B cell (primary cell): ENCODE data around the gene TMEM120B. TPM values are rescaled to one million over a fixed set of nuclear protein-coding genes. Genes with fewer than 3 reads are reported as not detected.
A peak's percentile ranks its signal among the peaks of the same experiment; 100 is the strongest.

Experiments
- ATAC-seq: fragments of 200-7000 bp; cut with Tn5 transposase; one replicate; pipeline ENCODE4 v1.10.0; 2021; ENCODE audit warnings: low read depth, mild to moderate bottlenecking, moderate number of reproducible peaks, moderate library complexity
- CTCF ChIA-PET: fragments of 350-600 bp; sonication (Branson Sonifier 250); formaldehyde crosslinking; loops from one replicate; lab custom pipeline; 2021; ENCODE audit warnings: antibody characterized with exemption, inconsistent platforms; lab: Charles Lee
- POLR2A ChIA-PET: fragments of 350-600 bp; sonication (Branson Sonifier 250); formaldehyde crosslinking; loops from one replicate; lab custom pipeline; 2021; ENCODE audit warnings: antibody characterized with exemption; lab: Charles Lee
- DNase-seq: peaks from one replicate; pipeline ENCODE4 v3.0.0; 2013
- H2AFZ ChIP-seq: 2 replicates; pipeline ENCODE4 v1.6.1; 2012; ENCODE audit warnings: mild to moderate bottlenecking, low read depth, low read length; ENCODE audit not compliant: insufficient read depth, poor library complexity, severe bottlenecking
- H3K27ac ChIP-seq, 2 donors: 1 replicate in 1 of 2; 2 replicates in 1 of 2; pipeline ENCODE4 v1.5.1; 2012 to 2013; ENCODE audit warnings: low read length in 2 of 2, mild to moderate bottlenecking in 2 of 2, moderate library complexity in 1 of 2
- H3K27me3 ChIP-seq, 4 experiments: fragments of 200-600 bp in 1 of 4; sonication (generic) in 1 of 4; replicated peaks in 1 of 4; 1 replicate in 2 of 4; 2 replicates in 2 of 4; pipeline versions ENCODE4 v1.6.1 to v1.7.0; 2013 to 2016; ENCODE audit warnings: low read length in 3 of 4, mild to moderate bottlenecking in 2 of 4, mixed read lengths in 1 of 4, moderate library complexity in 1 of 4; ENCODE audit not compliant: insufficient read depth in 4 of 4, control insufficient read depth in 3 of 4; ENCODE audit errors: control extremely low read depth in 1 of 4
- H3K36me3 ChIP-seq, 2 experiments: replicated peaks in 1 of 2; 1 replicate in 1 of 2; 2 replicates in 1 of 2; pipeline versions ENCODE4 v1.6.1 to v1.7.1; 2013; ENCODE audit warnings: low read length in 1 of 2; ENCODE audit not compliant: insufficient read depth in 2 of 2, control insufficient read depth in 1 of 2; ENCODE audit errors: control extremely low read depth in 1 of 2, extremely low read depth in 1 of 2
- H3K4me1 ChIP-seq, 2 donors: fragments of 200-600 bp in 1 of 2; sonication (generic) in 1 of 2; 1 replicate in 1 of 2; 2 replicates in 1 of 2; pipeline versions ENCODE4 v1.5.1 to v1.6.1; 2013 to 2017; ENCODE audit warnings: low read length in 2 of 2; ENCODE audit not compliant: control insufficient read depth in 2 of 2, insufficient read depth in 2 of 2
- H3K4me2 ChIP-seq: replicated peaks from 2 replicates; pipeline ENCODE3; 2012; ENCODE audit warnings: mild to moderate bottlenecking, low read depth, low read length; ENCODE audit not compliant: poor library complexity, severe bottlenecking
- H3K4me3 ChIP-seq, 5 experiments: fragments of 200-600 bp in 1 of 5; sonication (generic) in 1 of 5; 1 replicate in 3 of 5; 2 replicates in 2 of 5; pipeline versions ENCODE4 v1.5.1 to v1.7.0; 2011 to 2016; ENCODE audit warnings: low read length in 4 of 5, mild to moderate bottlenecking in 4 of 5, low read depth in 2 of 5, control low read depth in 1 of 5, moderate library complexity in 1 of 5; ENCODE audit not compliant: insufficient read depth in 1 of 5; ENCODE audit errors: control extremely low read depth in 1 of 5, extremely low read depth in 1 of 5
- H3K79me2 ChIP-seq: fragments of 200-600 bp; sonication (generic); one replicate; pipeline ENCODE4 v1.6.0; 2016; ENCODE audit warnings: low read length; ENCODE audit not compliant: control insufficient read depth, insufficient read depth
- H3K9ac ChIP-seq: fragments of 200-600 bp; sonication (generic); 2 replicates; pipeline ENCODE4 v1.6.1; 2017; ENCODE audit warnings: mild to moderate bottlenecking, low read length, moderate library complexity
- H3K9me3 ChIP-seq, 3 donors: one replicate each; pipeline versions ENCODE4 v1.6.1 to v1.7.1; 2013; ENCODE audit warnings: low read length in 2 of 3; ENCODE audit not compliant: control insufficient read depth in 2 of 3, insufficient read depth in 1 of 3; ENCODE audit errors: control extremely low read depth in 1 of 3
- H4K20me1 ChIP-seq: 2 replicates; pipeline ENCODE4 v1.6.0; 2012; ENCODE audit warnings: mild to moderate bottlenecking, low read length; ENCODE audit not compliant: insufficient read depth, control insufficient read depth, poor library complexity, severe bottlenecking
- H3K27ac Mint-ChIP-seq: one replicate; pipeline ENCODE4 v1.8.0; 2021; ENCODE audit warnings: mixed read lengths
- H3K27me3 Mint-ChIP-seq: one replicate; pipeline ENCODE4 v1.8.0; 2021; ENCODE audit warnings: mixed read lengths
- H3K4me1 Mint-ChIP-seq: one replicate; pipeline ENCODE4 v1.8.0; 2021; ENCODE audit warnings: mixed read lengths
- H3K4me3 Mint-ChIP-seq: one replicate; pipeline ENCODE4 v1.8.0; 2021; ENCODE audit warnings: mixed read lengths
- H3K9me3 Mint-ChIP-seq: one replicate; pipeline ENCODE4 v1.8.0; 2022; ENCODE audit warnings: mixed read lengths; ENCODE audit not compliant: insufficient read depth
- EZH2 ChIP-seq: IDR thresholded peaks from 2 replicates; pipeline ENCODE4 v1.6.1; 2012; ENCODE audit warnings: borderline replicate concordance, low read depth, mild to moderate bottlenecking, moderate library complexity, low read length; ENCODE audit not compliant: insufficient read depth, poor library complexity, severe bottlenecking
- WGBS: methylation state at CpG from one replicate; pipeline ENCODE4 v1.1.5; 2013; ENCODE audit warnings: missing lambda C conversion rate; ENCODE audit not compliant: insufficient coverage; 5-methylcytosine and 5-hydroxymethylcytosine counted together
- intact Hi-C: fragments of 100-400 bp; cut with micrococcal nuclease; formaldehyde crosslinking; loops from one replicate; pipeline ENCODE4 v1.10.0; 2022
- polyA plus RNA-seq: library from polyadenylated mRNA; depleted of rRNA; stranded (reverse); fragments of >200 nt; gene quantifications from 2 replicates; pipeline ENCODE4 v1.2.3, GENCODE V29; 2012
- total RNA-seq, 2 donors: library from RNA; stranded (reverse); fragments of 120-200 nt in 1 of 2; gene quantifications; 1 replicate in 1 of 2; 2 replicates in 1 of 2; pipeline versions ENCODE4 v1.2.3 to v1.2.4, GENCODE V29; 2013 to 2022
- TF ChIP-seq, protein P1 (sequence below): fragments of 200-600 bp; IDR thresholded peaks from one replicate; pipeline ENCODE4 v1.8.0; 2022; ENCODE audit warnings: antibody characterized with exemption, mild to moderate bottlenecking

Gene TMEM120B
- total and polyA plus RNA-seq, 2 donors (not counting 1 experiment from before 2014, with no cell fraction given), result 9.2 to 9.7 TPM

DNA sequence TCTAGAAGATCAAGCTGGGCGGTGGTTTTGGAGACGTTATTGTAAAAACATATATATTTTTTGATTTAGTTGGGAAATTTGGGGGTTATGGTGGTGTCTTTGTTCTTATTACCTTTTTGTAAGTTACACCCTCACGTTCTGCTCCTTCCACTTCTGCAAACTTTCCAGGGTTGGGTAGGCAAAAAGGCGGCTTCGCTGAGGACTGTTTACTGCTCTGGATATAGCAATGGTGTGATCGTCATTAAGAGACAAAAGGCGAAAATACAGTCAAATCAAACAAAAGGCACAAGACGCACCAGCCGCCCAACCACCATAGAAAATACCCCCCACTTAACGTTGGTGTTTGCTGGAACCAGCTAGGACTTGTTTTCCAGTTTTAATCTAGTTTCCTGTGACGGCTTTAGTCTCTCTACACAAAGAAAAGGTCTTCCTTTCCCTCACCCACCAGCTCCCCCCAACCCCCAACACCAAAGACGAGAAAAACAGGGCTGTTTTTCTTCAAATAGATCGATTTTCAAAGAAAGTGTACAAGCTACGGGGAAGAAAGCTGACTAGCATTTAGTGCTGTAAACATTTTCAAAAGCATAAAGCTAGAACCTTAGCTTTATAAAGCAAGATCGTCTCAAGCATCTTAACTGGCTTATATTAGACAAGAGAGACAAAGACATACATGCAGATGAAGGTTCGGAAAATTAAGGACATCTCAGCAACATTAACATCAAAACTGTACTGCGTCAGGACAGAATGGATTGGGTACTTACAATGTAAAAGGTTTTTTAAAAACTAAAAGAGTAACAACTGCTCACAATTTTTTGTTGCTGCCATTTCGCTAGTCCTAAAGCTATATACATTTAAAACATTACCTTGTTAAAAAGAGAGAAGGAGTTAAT lies 89.3 kb downstream of the TMEM120B start:
- H3K27ac ChIP-seq, result peak overlapping the region; percentile 97
- Mint-ChIP-seq H3K4me3 (peak overlapping the region; percentile 90), H3K9me3 (no peaks in the 10 kb centered on the region), H3K27ac (peak overlapping the region; percentile 98), H3K4me1 (peaks cover 48% of the 10 kb centered on the region), H3K27me3 (no peaks in the 10 kb centered on the region)
- TF ChIP-seq, protein P1, sequence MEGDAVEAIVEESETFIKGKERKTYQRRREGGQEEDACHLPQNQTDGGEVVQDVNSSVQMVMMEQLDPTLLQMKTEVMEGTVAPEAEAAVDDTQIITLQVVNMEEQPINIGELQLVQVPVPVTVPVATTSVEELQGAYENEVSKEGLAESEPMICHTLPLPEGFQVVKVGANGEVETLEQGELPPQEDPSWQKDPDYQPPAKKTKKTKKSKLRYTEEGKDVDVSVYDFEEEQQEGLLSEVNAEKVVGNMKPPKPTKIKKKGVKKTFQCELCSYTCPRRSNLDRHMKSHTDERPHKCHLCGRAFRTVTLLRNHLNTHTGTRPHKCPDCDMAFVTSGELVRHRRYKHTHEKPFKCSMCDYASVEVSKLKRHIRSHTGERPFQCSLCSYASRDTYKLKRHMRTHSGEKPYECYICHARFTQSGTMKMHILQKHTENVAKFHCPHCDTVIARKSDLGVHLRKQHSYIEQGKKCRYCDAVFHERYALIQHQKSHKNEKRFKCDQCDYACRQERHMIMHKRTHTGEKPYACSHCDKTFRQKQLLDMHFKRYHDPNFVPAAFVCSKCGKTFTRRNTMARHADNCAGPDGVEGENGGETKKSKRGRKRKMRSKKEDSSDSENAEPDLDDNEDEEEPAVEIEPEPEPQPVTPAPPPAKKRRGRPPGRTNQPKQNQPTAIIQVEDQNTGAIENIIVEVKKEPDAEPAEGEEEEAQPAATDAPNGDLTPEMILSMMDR, result no peak
- TF ChIP-seq EZH2, result no peak
- intact Hi-C loops, result loop anchor here (2.0 to 10.0 kb wide), 3 partner anchors 211 to 703 kb away; partner anchors contain the start of gene ZCCHC8
- peaks cover 59% of the 10 kb centered on the region for H3K79me2 ChIP-seq
- ATAC-seq, result no peak
- peak overlapping the region; percentile 75 for H2AFZ ChIP-seq
- H3K4me1 ChIP-seq, result peaks cover 21 to 46% of the 10 kb centered on the region in 2 donors
- ChIA-PET POLR2A (interaction anchor here (0.5 to 13.7 kb wide), 18 partner anchors 9 to 1837 kb away, joined by 3 to 267 read pairs (median 5); partner anchors contain the start of genes DIABLO, PSMD9 and RHOF), CTCF (interaction anchor here (0.8 to 33.5 kb wide), 4 partner anchors 1 to 699 kb away, joined by 3 to 1947 read pairs (median 975); partner anchors contain the start of genes RHOF, SETD1B and ZCCHC8)
- H3K27me3 ChIP-seq, result no peaks in the 10 kb centered on the region
- H3K4me2 ChIP-seq, result peak overlapping the region; percentile 94
- WGBS, result 0% methylated on average over 3 of the region's 18 CpGs
- peak; percentile 58 for DNase-seq
- peaks cover 20% of the 10 kb centered on the region for H4K20me1 ChIP-seq
- peak overlapping the region; percentile 79 to 95 (median 89) for H3K4me3 ChIP-seq
- H3K9ac ChIP-seq, result peak overlapping the region; percentile 85
- H3K9me3 ChIP-seq, result no peaks in the 10 kb centered on the region
- peaks cover 3 to 21% of the 10 kb centered on the region in 2 experiments for H3K36me3 ChIP-seq
